ENCODE results near the gene ERCC5. TPM values are rescaled to one million over a fixed set of nuclear protein-coding genes. Genes with fewer than 3 reads are reported as not detected.

Gene ERCC5
- total RNA-seq, 1 donor from 2014 or later = 59.6 TPM

- DNase-seq (ENCODE audit: low spot score) = no peak
These were observed 36.2 kb downstream of the ERCC5 start for GRCh38 chr13:102881819-102882686.

- no peak for DNase-seq (ENCODE audit: low spot score)
These were observed 46.7 kb downstream of the ERCC5 start for GRCh38 chr13:102892503-102892902.

GRCh38 chr13:102897371-102898138 lies 51.7 kb downstream of the ERCC5 start:
- no peak for DNase-seq (ENCODE audit: low spot score)

- no peak for DNase-seq (ENCODE audit: low spot score)
These were observed 54.4 kb downstream of the ERCC5 start for GRCh38 chr13:102900193-102900608.

GRCh38 chr13:102901056-102901455 lies 55.2 kb downstream of the ERCC5 start:
- DNase-seq (ENCODE audit: low spot score) = no peak

- no peak for DNase-seq (ENCODE audit: low spot score)
These were observed 55.9 kb downstream of the ERCC5 start for GRCh38 chr13:102901615-102902305.

- DNase-seq (ENCODE audit: low spot score) = no peak
These were observed 57.0 kb downstream of the ERCC5 start for GRCh38 chr13:102902789-102903347.

- DNase-seq (ENCODE audit: low spot score) = no peak
These were observed 58.0 kb downstream of the ERCC5 start for GRCh38 chr13:102903659-102904407.

- DNase-seq (ENCODE audit: low spot score) = no peak
These were observed 58.6 kb downstream of the ERCC5 start for GRCh38 chr13:102904408-102904862.

- DNase-seq (ENCODE audit: low spot score) = no peak
These were observed 60.3 kb downstream of the ERCC5 start for GRCh38 chr13:102905905-102906771.

- no peak for DNase-seq (ENCODE audit: low spot score)
These were observed 61.4 kb downstream of the ERCC5 start for GRCh38 chr13:102907016-102907756.

GRCh38 chr13:102907886-102908515 lies 62.2 kb downstream of the ERCC5 start:
- no peak for DNase-seq (ENCODE audit: low spot score)

GRCh38 chr13:102909971-102910370 lies 64.1 kb downstream of the ERCC5 start:
- no peak for DNase-seq (ENCODE audit: low spot score)

- no peak for DNase-seq (ENCODE audit: low spot score)
These were observed 65.5 kb downstream of the ERCC5 start for GRCh38 chr13:102911336-102911735.

GRCh38 chr13:102912599-102912998 lies 66.8 kb downstream of the ERCC5 start:
- no peak for DNase-seq (ENCODE audit: low spot score)

GRCh38 chr13:102913914-102914313 lies 68.1 kb downstream of the ERCC5 start:
- peak; percentile 74 for DNase-seq (ENCODE audit: low spot score)

GRCh38 chr13:102914339-102914930 lies 68.6 kb downstream of the ERCC5 start:
- no peak for DNase-seq (ENCODE audit: low spot score)

- DNase-seq (ENCODE audit: low spot score) = no peak
These were observed 69.6 kb downstream of the ERCC5 start for GRCh38 chr13:102915393-102915930.
